Endodermal cell (in vitro differentiated cells): ENCODE results near the gene MYO1H. TPM values are rescaled to one million over a fixed set of nuclear protein-coding genes. Genes with fewer than 3 reads are reported as not detected.

Source experiments
- DNase-seq: peaks from one replicate; pipeline ENCODE4 v3.0.0-alpha.2; 2017
- H3K27ac ChIP-seq: 2 replicates; pipeline ENCODE4 v1.5.1; 2013; ENCODE audit warnings: mild to moderate bottlenecking, low read depth, low read length, moderate library complexity
- H3K27me3 ChIP-seq: 2 replicates; pipeline ENCODE4 v1.6.1; 2013; ENCODE audit warnings: mild to moderate bottlenecking, low read length, moderate library complexity; ENCODE audit not compliant: insufficient read depth, control insufficient read depth, poor library complexity, severe bottlenecking
- H3K36me3 ChIP-seq: 2 replicates; pipeline ENCODE4 v1.7.0; 2013; ENCODE audit warnings: mild to moderate bottlenecking, low read length, moderate library complexity; ENCODE audit not compliant: control insufficient read depth, insufficient read depth
- H3K4me1 ChIP-seq: one replicate; pipeline ENCODE4 v1.7.0; 2013; ENCODE audit warnings: low read length; ENCODE audit not compliant: control insufficient read depth, insufficient read depth
- H3K4me3 ChIP-seq: 2 replicates; pipeline ENCODE4 v1.5.1; 2013; ENCODE audit warnings: mild to moderate bottlenecking, low read length, moderate library complexity
- H3K9ac ChIP-seq: 2 replicates; pipeline ENCODE4 v1.6.1; 2013; ENCODE audit warnings: mild to moderate bottlenecking, low read length, moderate library complexity; ENCODE audit not compliant: poor library complexity, severe bottlenecking; ENCODE audit errors: extremely low read depth
- H3K9me3 ChIP-seq: 2 replicates; pipeline ENCODE4 v1.6.1; 2013; ENCODE audit warnings: mild to moderate bottlenecking, low read length, moderate library complexity; ENCODE audit not compliant: control insufficient read depth
- H3K27ac Mint-ChIP-seq: 2 replicates; pipeline ENCODE4 v1.8.0; 2020; ENCODE audit warnings: mixed read lengths
- H3K27me3 Mint-ChIP-seq: 2 replicates; pipeline ENCODE4 v1.8.0; 2021; ENCODE audit warnings: mild to moderate bottlenecking, mixed read lengths; ENCODE audit not compliant: insufficient read depth
- H3K36me3 Mint-ChIP-seq: 2 replicates; pipeline ENCODE4 v1.8.0; 2020; ENCODE audit warnings: low read depth, mixed read lengths
- H3K4me1 Mint-ChIP-seq: 2 replicates; pipeline ENCODE4 v1.8.0; 2020; ENCODE audit warnings: mixed read lengths
- H3K4me3 Mint-ChIP-seq: 2 replicates; pipeline ENCODE4 v1.8.0; 2020; ENCODE audit warnings: mild to moderate bottlenecking, moderate library complexity, mixed read lengths
- H3K9me3 Mint-ChIP-seq: 2 replicates; pipeline ENCODE4 v1.8.0; 2020; ENCODE audit warnings: mild to moderate bottlenecking, mixed read lengths
- WGBS, 2 experiments: methylation state at CpG; one replicate each; pipeline versions ENCODE4 v1.1.5 to v1.1.7; 2013; ENCODE audit warnings: missing lambda C conversion rate in 2 of 2, mixed read lengths in 1 of 2; ENCODE audit not compliant: insufficient coverage in 1 of 2, insufficient read length in 1 of 2; 5-methylcytosine and 5-hydroxymethylcytosine counted together
- total RNA-seq, 2 donors: library from RNA; stranded (reverse); fragmentation: NEBNext Ultra II Directional in 1 of 2; extraction: Animal tissue kit (Norgen Biotek cat#: 25700) in 1 of 2; gene quantifications; 2 replicates in 1 of 2; 3 replicates in 1 of 2; pipeline ENCODE4 v1.2.1, GENCODE V29; 2021
- TF ChIP-seq, protein P1 (sequence below): fragments of 200-600 bp; sonication (generic); conservative IDR thresholded peaks from 2 replicates; pipeline ENCODE4 v1.5.0; 2021; ENCODE audit warnings: antibody characterized with exemption, mild to moderate bottlenecking

Gene MYO1H
- total RNA-seq, 2 donors from 2014 or later, result not detected

DNA sequence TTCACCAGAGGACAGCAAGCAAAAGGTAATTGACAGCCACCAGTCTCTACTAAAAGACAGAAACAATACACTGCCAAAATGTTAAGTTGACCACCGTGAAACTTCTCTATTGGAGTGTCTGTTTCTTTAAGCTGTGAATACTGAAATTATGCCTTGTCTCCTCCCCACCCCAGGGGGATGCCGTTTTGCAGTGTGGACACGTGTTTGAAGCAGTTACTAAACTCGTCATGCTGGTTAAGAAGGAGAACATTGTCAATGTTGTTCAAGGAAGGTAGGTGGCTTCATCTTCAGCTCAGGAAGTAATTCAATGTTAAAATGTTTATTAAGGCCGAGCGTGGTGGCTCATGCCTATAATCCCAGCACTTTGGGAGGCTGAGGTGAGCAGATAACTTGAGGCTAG, 96.6 kb downstream of the MYO1H start:
- TF ChIP-seq, protein P1, sequence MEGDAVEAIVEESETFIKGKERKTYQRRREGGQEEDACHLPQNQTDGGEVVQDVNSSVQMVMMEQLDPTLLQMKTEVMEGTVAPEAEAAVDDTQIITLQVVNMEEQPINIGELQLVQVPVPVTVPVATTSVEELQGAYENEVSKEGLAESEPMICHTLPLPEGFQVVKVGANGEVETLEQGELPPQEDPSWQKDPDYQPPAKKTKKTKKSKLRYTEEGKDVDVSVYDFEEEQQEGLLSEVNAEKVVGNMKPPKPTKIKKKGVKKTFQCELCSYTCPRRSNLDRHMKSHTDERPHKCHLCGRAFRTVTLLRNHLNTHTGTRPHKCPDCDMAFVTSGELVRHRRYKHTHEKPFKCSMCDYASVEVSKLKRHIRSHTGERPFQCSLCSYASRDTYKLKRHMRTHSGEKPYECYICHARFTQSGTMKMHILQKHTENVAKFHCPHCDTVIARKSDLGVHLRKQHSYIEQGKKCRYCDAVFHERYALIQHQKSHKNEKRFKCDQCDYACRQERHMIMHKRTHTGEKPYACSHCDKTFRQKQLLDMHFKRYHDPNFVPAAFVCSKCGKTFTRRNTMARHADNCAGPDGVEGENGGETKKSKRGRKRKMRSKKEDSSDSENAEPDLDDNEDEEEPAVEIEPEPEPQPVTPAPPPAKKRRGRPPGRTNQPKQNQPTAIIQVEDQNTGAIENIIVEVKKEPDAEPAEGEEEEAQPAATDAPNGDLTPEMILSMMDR, result no peak
- DNase-seq, result no peak
- peaks cover 44% of the 10 kb centered on the region for H3K36me3 ChIP-seq
- WGBS, 2 experiments, result 84 to 94% methylated on average over 6 of the region's 6 CpGs
- no peaks in the 10 kb centered on the region for H3K9me3 ChIP-seq
- Mint-ChIP-seq H3K36me3 (peaks cover 23% of the 10 kb centered on the region), H3K27me3 (no peaks in the 10 kb centered on the region), H3K4me3 (no peak overlapping the region), H3K27ac (no peak overlapping the region), H3K9me3 (no peaks in the 10 kb centered on the region), H3K4me1 (no peaks in the 10 kb centered on the region)
- no peaks in the 10 kb centered on the region for H3K4me1 ChIP-seq
- H3K27ac ChIP-seq, result no peak overlapping the region
- no peaks in the 10 kb centered on the region for H3K27me3 ChIP-seq
- H3K9ac ChIP-seq, result no peak overlapping the region
- H3K4me3 ChIP-seq, result no peak overlapping the region

DNA sequence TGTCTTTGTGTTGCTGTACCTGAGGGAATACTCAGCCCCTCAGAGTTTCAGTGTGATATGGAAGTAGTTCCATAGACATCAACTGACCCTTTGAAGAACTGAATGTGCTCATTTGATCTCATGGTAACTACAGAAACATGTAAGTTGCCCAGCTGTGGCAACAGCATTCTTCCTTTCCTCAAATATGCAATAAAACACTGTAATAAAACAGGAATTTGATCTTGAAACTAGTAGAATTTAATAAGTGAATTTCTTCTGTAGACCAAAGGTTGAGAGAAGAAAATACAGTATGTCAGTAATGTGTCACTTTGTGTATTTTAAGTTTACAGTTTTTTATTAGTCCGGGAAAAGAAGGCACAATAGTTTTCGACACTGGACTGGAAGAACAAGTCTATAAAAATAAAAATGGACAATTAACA, 97.5 kb downstream of the MYO1H start:
- H3K27ac ChIP-seq, result no peak overlapping the region

DNA sequence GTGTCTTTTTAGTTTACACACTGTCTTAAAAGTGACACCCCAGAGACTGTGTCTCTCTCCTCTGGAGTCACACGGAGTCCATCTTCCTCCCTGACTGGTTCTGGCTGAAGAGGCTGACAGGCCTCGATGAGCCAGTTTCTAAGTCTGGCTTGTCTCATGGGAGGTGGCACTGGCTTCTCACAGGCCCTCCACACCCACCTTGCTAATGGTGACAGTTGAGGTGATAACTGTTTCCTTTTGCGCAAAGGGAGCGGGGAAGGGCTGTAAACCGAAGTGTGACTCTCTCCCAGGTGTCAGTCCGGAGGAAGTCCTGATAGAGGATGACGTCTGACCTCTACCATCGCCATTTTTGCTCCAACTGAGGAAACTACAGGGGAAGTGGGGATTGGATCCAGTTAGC, 99.2 kb downstream of the MYO1H start:
- Mint-ChIP-seq H3K9me3 (no peaks in the 10 kb centered on the region), H3K4me1 (no peaks in the 10 kb centered on the region), H3K36me3 (peaks cover 43% of the 10 kb centered on the region), H3K27ac (no peak overlapping the region), H3K27me3 (no peaks in the 10 kb centered on the region), H3K4me3 (no peak overlapping the region)
- TF ChIP-seq, protein P1, result no peak
- WGBS, 2 experiments, result 94 to 95% methylated on average over 6 to 8 of the region's 8 CpGs
- no peaks in the 10 kb centered on the region for H3K4me1 ChIP-seq
- no peak overlapping the region for H3K9ac ChIP-seq
- H3K36me3 ChIP-seq, result peaks cover 70% of the 10 kb centered on the region
- DNase-seq, result no peak
- H3K27ac ChIP-seq, result no peak overlapping the region
- H3K4me3 ChIP-seq, result no peak overlapping the region
- H3K9me3 ChIP-seq, result no peaks in the 10 kb centered on the region
- no peaks in the 10 kb centered on the region for H3K27me3 ChIP-seq

More for the DNA sequence above, 97.5 kb downstream of the MYO1H start:
- Mint-ChIP-seq H3K36me3 (peaks cover 31% of the 10 kb centered on the region), H3K4me3 (no peak overlapping the region), H3K9me3 (no peaks in the 10 kb centered on the region), H3K27ac (no peak overlapping the region), H3K27me3 (no peaks in the 10 kb centered on the region), H3K4me1 (no peaks in the 10 kb centered on the region)
- Histone ChIP-seq H3K9me3 (no peaks in the 10 kb centered on the region), H3K4me3 (no peak overlapping the region), H3K9ac (no peak overlapping the region), H3K4me1 (no peaks in the 10 kb centered on the region), H3K27me3 (no peaks in the 10 kb centered on the region), H3K36me3 (peaks cover 53% of the 10 kb centered on the region)
- TF ChIP-seq, protein P1, result no peak
- no peak for DNase-seq
- 99 to 100% methylated on average over 1 to 2 of the region's 2 CpGs for WGBS, 2 experiments
